ENCODE data around the gene TRMT1. TPM values are rescaled to one million over a fixed set of nuclear protein-coding genes. Genes with fewer than 3 reads are reported as not detected.

The TRMT1 gene
- total RNA-seq, 4 donors from 2014 or later, result 31.7 to 47.9 (median 45.0) TPM

- peak; percentile 28 to 55 for ATAC-seq
- no peak for TF ChIP-seq CTCF (IDR thresholded peaks at IDR 0.05 in 4 of 5, conservative IDR thresholded peaks at IDR 0.05 in 1 of 5)
- no peak for TF ChIP-seq POLR2A (IDR thresholded peaks at IDR 0.05)
- in situ Hi-C loops (cut with MboI; ENCODE audit: low sequenced_read_pairs in 4 of 4), result no loop called here
- Histone ChIP-seq H3K27ac (peak overlapping the region; percentile 73 to 100 (median 96)), H3K27me3 (no peaks in the 10 kb centered on the region), H3K9me3 (no peaks in the 10 kb centered on the region), H3K36me3 (peaks cover 0 to 24% of the 10 kb centered on the region in 2 donors), H3K4me1 (peaks cover 62 to 72% of the 10 kb centered on the region in 2 donors), H3K4me3 (no peak overlapping the region)
- intact Hi-C loops (cut with DNase I; ENCODE audit: low total_unique reads), result no loop called here
- peak; percentile 40 to 73 for DNase-seq
These were observed 37.5 kb downstream of the TRMT1 start for GRCh38 chr19:13078897-13079541.

GRCh38 chr19:13078381-13078780 lies 38.2 kb downstream of the TRMT1 start:
- in situ Hi-C loops (cut with MboI; ENCODE audit: low sequenced_read_pairs in 4 of 4), result no loop called here
- H3K27me3 ChIP-seq, result no peaks in the 10 kb centered on the region
- H3K27ac ChIP-seq, result peak overlapping the region; percentile 73 to 100 (median 96)
- H3K36me3 ChIP-seq, result peaks cover 0 to 27% of the 10 kb centered on the region in 2 donors
- no peak for TF ChIP-seq CTCF (IDR thresholded peaks at IDR 0.05 in 4 of 5, conservative IDR thresholded peaks at IDR 0.05 in 1 of 5)
- TF ChIP-seq POLR2A (IDR thresholded peaks at IDR 0.05), result no peak
- intact Hi-C loops (cut with DNase I; ENCODE audit: low total_unique reads), result no loop called here
- no peak overlapping the region for H3K4me3 ChIP-seq
- peaks cover 62 to 68% of the 10 kb centered on the region in 2 donors for H3K4me1 ChIP-seq
- DNase-seq (no peak), ATAC-seq (no peak)
- H3K9me3 ChIP-seq, result no peaks in the 10 kb centered on the region

GRCh38 chr19:13077240-13077639 lies 39.3 kb downstream of the TRMT1 start:
- Histone ChIP-seq H3K4me3 (no peak overlapping the region), H3K9me3 (no peaks in the 10 kb centered on the region), H3K27ac (peak overlapping the region; percentile 73 to 100 (median 96)), H3K4me1 (peaks cover 54 to 59% of the 10 kb centered on the region in 2 donors), H3K36me3 (peaks cover 0 to 28% of the 10 kb centered on the region in 2 donors), H3K27me3 (no peaks in the 10 kb centered on the region)
- no peak for ATAC-seq
- intact Hi-C loops (cut with DNase I; ENCODE audit: low total_unique reads), result no loop called here
- no peak for DNase-seq
- in situ Hi-C loops (cut with MboI; ENCODE audit: low sequenced_read_pairs in 4 of 4), result no loop called here
- TF ChIP-seq POLR2A (IDR thresholded peaks at IDR 0.05) (no peak), CTCF (IDR thresholded peaks at IDR 0.05 in 4 of 5, conservative IDR thresholded peaks at IDR 0.05 in 1 of 5) (no peak)

GRCh38 chr19:13076787-13077186 lies 39.8 kb downstream of the TRMT1 start:
- in situ Hi-C loops (cut with MboI; ENCODE audit: low sequenced_read_pairs in 4 of 4), result no loop called here
- intact Hi-C loops (cut with DNase I; ENCODE audit: low total_unique reads), result no loop called here
- H3K27me3 ChIP-seq, result no peaks in the 10 kb centered on the region
- DNase-seq, result no peak
- H3K27ac ChIP-seq, result peak overlapping the region; percentile 73 to 100 (median 96)
- H3K4me3 ChIP-seq, result no peak overlapping the region
- TF ChIP-seq CTCF (IDR thresholded peaks at IDR 0.05 in 4 of 5, conservative IDR thresholded peaks at IDR 0.05 in 1 of 5), result no peak
- TF ChIP-seq POLR2A (IDR thresholded peaks at IDR 0.05), result no peak
- ATAC-seq, result peak in 1 of 2 donors; percentile 16
- H3K36me3 ChIP-seq, result peaks cover 0 to 27% of the 10 kb centered on the region in 2 donors
- H3K9me3 ChIP-seq, result no peaks in the 10 kb centered on the region
- H3K4me1 ChIP-seq, result peaks cover 55 to 56% of the 10 kb centered on the region in 2 donors
